Left forelimb (tissue), 1 donor: ENCODE results near the gene INPP5E.
"Not testable (repeated sequence)": the region's sequence is repeated elsewhere in the genome, so short reads cannot be mapped to it uniquely, and the experiment has no call there.

Source experiments
- DNase-seq: peaks from one replicate; pipeline ENCODE4 v3.0.0-alpha.2; 2018; ENCODE audit warnings: low spot score

Gene INPP5E

DNA sequence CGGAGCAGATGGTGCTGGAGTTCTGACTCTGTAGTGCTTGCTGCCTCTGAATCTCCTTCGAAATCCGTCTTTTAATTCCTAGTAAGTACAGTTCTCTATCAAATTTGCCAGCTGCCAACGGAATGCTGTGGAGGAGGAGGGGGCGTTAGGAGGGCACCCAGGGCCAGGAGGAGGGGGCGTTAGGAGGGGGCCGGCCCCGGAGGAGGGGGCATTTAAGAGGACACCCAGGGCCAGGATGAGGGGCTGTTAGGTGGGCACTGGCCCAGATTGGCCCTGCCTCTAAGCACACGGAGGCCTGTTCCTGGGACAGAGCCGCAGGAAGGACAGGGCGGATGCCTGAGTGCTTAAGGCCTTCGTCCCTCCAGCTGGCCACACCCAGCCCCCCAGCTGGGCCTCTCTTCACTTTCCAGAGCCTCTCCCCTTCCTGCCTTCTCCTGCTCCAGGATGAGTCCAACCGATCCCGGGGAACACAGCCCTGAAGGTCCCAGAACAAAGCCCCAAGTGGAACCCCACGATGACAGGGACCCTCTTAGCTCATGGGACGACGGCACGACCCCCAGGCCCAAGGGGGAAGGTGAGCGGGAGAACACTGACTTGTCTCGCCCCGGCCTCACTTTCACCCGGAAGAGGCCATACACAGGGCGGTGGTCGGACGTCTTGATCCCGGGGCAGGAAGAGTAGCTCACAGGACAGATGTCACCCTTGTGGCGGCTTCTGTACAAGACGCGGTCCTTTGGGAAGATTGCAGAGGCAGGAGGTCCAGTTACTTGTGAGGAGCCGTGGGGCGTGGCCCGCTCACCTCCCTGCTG, 9.8 kb downstream of the INPP5E start:
- no peak for DNase-seq

GRCh38 chr9:136429075-136429628, 10.5 kb downstream of the INPP5E start:
- no peak for DNase-seq

DNA sequence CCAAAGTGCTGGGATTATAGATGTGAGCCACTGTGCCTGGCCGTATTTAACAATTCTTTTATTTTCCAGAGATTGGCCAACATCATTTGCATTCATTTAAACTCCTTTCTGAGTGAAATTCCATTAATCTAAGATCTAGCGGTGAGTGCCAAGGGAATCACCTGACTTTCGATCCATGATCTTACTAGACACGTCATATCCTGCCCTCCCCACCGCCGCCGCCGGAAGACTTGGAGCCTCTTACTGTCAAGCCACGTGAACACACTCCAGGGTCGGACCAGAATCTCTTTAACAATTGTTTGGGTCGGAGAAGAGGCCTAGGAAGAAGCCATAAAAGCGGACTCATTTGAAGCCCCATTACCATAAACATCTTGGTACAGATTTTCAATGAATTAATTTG, 12.9 kb downstream of the INPP5E start:
- no peak for DNase-seq

- not testable (repeated sequence) for DNase-seq
Measured at GRCh38 chr9:136425367-136425766, 14.3 kb downstream of the INPP5E start.

- DNase-seq = no peak
Measured at GRCh38 chr9:136424750-136425362, 14.8 kb downstream of the INPP5E start.

DNA sequence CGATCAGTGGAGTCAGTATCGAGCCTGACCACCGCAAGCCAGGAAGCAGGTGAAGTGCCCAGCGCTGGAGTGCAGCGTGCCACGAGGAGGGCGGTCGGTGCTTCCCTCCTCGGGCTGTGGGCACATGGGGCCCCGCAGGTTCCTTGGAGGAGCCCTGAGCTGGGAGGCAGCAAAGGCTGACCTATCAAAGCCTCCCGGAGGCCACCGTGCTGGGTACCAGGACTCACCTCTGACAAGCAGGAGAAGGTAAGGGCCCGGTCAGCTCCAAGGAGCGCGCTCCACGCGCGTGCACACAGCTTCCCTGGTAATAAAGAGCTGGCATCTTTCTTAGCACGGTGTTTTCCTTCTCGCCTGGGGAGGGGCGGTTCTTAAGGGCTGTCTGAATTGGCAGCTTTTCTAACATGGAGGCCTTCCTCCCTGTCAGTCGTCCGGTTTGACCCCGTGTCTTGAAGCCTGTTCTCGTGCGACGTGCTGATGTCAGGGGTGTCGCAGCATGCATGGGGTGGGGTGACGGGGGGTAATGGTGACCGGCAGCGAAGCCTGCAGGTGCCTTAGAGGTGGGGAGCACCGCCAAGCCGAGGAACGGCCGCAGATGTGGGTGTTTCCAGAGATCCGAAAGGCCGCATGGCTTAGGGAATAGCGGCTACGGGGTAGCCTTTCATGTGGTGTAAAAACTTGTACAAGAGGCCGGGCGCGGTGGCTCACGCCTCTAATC, 16.1 kb downstream of the INPP5E start:
- DNase-seq = no peak

GRCh38 chr9:136422876-136423275, 16.8 kb downstream of the INPP5E start:
- DNase-seq = no peak

DNA sequence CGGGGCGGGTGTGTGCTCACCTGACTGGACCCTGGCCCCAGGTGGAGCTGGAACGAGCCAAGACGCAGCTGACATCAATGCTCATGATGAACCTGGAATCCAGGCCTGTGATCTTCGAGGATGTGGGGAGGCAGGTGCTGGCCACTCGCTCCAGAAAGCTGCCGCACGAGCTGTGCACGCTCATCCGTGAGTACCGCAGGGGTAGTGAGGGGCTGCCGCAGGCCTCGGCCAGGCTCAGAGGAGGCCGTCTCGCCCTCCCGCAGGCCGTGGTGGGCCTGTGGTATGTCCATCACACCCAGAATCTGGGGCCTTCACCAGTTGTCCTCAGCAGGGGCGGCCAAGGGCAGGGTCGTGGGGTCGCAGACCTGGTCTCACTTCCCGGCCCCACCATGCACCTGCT, 17.9 kb downstream of the INPP5E start:
- DNase-seq = no peak

GRCh38 chr9:136419092-136419420, 20.6 kb downstream of the INPP5E start:
- no peak for DNase-seq

GRCh38 chr9:136418182-136419091, 21.2 kb downstream of the INPP5E start:
- no peak for DNase-seq

DNA sequence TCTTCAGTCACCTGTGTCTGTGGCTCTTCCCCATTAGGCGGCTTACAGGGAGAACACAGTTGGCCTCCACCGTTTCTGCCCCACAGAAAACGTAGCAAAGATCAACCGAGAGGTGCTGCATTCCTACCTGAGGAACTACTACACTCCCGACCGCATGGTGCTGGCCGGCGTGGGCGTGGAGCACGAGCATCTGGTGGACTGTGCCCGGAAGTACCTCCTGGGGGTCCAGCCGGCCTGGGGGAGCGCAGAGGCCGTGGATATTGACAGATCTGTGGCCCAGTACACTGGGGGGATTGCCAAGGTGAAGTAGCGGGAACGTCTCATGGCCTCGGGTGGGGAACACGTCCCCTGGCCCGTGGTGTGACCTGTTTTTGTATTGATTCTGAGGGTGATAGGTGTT, 22.7 kb downstream of the INPP5E start:
- no peak for DNase-seq

GRCh38 chr9:136416427-136416826, 23.2 kb downstream of the INPP5E start:
- DNase-seq = no peak

GRCh38 chr9:136412962-136413361, 26.7 kb downstream of the INPP5E start:
- DNase-seq = no peak

DNA sequence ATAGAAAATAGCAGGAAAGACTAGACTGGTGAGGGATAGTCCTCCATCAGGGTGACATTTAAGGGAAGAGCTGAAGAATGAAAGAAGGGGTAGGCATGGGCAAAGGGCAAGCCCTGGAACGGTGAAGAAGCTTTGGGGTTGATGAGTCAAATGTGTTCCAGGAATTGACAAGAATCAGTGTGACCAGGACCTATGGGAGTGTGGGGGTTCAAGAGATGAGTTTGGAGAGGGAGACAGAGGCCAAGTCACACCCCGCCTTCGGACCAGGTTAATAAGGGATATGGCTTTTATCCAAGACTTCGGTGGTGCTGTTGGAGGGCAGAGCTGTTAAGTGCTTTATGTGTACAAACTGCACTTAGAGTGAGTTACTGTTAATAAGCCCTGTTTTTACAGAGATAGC, 28.3 kb downstream of the INPP5E start:
- DNase-seq = no peak

- DNase-seq = peak; percentile 96
Measured at GRCh38 chr9:136410500-136411287, 29.0 kb downstream of the INPP5E start, which contains the start of the genes ENTR1 and PMPCA. TSS of gene ENTR1 (minus strand) at chr9:136410614. CDS start at chr9:136410397, 217 bp downstream. TSS of gene PMPCA (plus strand) at chr9:136410658. CDS start at chr9:136410669, 11 bp downstream.

DNA sequence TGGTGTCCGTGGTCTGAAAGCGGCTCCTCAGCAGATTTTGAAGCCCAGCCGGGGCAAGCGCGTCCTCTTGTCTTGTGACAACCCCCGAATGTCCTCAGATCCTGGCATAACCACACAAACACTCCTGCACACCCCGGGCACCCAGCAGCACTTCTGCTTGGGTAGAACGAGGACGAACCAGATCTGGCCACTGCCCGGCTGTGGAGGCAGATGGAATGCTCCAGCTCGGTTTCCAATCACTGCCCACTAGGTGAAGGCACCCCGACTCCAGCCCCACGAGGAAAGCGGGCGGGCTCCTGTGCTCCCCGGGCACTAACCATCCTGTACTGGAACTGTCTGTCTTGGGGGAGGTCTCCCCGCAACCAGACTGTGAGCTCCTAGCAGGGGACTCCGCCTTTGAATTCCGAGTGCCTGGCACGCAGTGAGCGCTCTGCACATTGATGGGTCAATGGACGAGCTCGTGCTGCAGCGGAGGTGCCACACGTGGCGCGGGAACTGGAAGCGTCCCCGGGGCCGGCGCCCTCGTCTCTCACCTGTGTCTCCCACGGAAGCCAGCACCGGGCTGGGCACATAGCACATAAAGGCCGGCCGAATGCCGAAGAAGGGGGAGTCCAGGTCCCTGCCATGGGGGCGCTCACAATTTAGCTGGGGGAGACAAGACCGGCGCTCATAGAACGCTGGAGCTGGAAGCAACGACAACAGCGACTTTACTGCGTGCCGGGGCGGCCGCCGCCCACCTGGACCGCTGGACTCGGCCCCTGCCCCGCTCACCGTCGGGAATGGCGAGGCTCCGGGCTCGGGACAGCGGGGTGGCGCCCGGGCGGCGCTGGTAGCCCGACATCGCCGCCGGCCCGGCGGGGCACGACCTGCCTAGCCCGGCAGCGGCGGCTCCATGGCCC, 29.8 kb downstream of the INPP5E start:
- DNase-seq = no peak

- no peak for DNase-seq
Measured at GRCh38 chr9:136407911-136408310, 31.7 kb downstream of the INPP5E start.

DNA sequence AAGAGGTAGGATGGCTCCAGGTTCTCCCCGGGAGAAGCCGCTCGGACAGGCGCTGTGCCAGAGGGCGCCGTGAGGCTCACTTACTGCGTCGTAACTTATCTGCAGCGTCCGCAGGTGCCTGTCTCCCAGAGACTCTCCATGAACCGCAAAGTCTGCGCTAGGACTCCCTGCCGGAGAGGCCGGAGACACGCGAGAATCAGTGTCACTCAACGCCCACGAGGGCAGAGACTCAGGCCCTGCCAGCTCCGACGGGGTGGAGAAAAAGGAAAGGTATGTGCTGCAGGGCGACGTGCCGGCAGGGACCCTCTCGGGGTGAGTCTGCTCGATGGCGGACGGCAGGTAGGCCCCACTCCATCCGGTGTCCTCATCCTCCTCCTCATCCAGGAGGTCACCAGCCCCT, 32.6 kb downstream of the INPP5E start:
- DNase-seq = not testable (repeated sequence)

DNA sequence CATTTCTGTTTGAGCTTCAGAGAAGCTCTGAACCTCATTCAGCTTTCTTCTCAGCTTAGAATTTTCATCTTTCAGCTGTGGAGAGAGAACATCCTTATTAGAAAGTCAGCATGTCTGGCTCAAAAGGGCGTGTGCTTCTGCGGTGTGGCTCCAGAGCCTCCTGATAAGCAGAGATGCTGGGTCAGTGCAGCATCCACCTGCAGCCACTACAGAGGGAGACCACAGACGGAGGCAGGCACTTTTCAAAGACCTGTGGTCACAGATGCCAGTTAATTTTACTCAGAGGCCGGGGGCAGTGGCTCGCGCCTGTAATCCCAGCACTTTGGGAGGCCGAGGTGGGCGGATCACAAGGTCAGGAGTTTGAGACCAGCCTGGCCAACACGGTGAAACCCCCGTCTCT, 33.7 kb downstream of the INPP5E start:
- DNase-seq = not testable (repeated sequence)

GRCh38 chr9:136405481-136405880, 34.2 kb downstream of the INPP5E start:
- DNase-seq = no peak
